Subcutaneous adipose tissue (tissue), 4 donors: ENCODE data around the gene RALB. TPM values are rescaled to one million over a fixed set of nuclear protein-coding genes. Genes with fewer than 3 reads are reported as not detected.

Source experiments
- total RNA-seq, 4 donors: library from RNA; depleted of rRNA; stranded (reverse); fragments of >200 nt; gene quantifications; one replicate each; pipeline ENCODE4 v1.1.0, GENCODE V29; 2016
- TF ChIP-seq, protein P1 (sequence below): fragments of 450-650 bp; IDR thresholded peaks from one replicate; pipeline ENCODE4 v1.5.1; 2016; ENCODE audit warnings: low read depth, mild to moderate bottlenecking, control low read depth, antibody characterized with exemption, moderate library complexity

Gene RALB
- total RNA-seq, 4 donors from 2014 or later: 54.2 to 84.0 (median 56.8) TPM

DNA sequence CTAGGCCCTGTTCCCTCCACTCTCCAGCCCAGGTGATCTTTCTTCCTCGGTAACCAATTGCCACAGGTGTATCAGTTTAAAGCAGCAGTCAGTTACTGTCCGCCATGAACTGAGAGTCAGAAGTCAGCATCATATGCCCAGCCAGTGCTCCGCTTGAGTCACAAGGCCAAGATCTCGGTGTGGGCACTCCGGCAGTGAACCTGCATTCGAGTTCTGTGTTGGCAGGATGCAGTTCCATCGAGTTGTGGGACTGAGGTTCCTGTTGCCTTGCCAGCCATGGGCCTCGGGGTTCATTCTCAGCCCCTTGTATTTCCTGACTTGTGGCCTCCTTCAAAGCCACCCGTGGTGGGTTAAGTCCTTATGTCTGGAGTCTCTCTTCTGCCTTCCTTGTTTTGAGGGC is 26.3 kb upstream of the RALB start:
- TF ChIP-seq, protein P1, sequence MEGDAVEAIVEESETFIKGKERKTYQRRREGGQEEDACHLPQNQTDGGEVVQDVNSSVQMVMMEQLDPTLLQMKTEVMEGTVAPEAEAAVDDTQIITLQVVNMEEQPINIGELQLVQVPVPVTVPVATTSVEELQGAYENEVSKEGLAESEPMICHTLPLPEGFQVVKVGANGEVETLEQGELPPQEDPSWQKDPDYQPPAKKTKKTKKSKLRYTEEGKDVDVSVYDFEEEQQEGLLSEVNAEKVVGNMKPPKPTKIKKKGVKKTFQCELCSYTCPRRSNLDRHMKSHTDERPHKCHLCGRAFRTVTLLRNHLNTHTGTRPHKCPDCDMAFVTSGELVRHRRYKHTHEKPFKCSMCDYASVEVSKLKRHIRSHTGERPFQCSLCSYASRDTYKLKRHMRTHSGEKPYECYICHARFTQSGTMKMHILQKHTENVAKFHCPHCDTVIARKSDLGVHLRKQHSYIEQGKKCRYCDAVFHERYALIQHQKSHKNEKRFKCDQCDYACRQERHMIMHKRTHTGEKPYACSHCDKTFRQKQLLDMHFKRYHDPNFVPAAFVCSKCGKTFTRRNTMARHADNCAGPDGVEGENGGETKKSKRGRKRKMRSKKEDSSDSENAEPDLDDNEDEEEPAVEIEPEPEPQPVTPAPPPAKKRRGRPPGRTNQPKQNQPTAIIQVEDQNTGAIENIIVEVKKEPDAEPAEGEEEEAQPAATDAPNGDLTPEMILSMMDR: no peak

DNA sequence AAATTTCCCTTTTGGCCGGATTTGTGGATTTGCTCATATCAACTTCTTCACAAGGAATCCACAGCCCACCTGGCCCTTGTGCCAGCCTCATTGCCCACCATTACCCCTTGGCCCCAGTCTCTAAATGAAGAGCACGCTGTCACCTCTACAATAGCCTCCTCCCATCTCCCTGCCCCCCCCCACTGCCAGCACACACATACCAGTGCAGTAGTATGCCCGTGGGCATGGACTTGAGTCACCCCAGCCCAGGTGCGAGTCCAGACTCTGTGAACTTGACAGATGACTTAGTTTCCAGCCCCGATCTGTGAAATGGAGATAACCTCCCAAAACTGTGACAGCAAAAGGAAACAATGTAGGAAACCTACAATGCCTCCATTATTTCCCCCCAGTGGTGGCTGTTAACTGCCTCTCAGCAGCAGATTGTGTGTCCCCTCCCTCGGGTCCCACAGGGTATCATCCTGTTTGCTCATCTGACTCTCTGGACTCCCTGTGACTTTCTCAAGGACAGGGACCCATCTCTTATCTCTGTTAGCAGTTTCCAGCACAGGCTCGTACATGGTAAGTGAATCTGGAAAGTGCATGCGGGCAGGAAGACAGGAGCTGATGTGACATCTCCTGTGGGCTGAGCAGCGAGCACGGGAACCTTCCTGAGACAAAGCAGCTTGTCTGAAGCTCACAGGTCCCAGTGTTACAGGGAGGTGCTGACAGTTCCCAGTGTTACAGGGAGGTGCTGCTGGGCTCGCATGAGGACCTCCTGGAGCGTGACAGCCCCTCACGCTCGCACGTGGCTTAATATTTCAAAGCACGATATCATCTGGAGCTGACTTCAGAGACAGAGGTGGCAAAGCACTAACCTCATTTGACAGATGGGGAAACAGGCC is 25.3 kb upstream of the RALB start:
- TF ChIP-seq, protein P1: no peak

DNA sequence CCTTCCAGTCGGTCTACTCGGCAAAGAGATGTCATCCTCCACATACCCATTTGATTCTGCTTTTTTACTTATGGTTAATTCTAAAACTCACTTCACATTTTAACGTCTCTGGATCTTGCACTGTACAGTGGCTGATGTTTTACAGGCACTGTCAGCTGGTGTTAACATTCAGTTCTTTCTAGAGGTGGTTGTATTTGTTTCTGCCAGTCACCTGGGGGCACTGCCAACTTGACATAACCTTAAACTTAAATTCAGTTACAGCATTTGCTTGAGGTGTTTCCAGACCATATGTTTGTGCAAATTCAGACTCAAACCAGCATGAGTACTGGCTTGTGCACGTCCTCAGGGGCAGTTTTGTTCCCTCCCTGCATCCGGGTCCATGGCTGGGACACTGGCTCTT is 24.1 kb upstream of the RALB start:
- TF ChIP-seq, protein P1: no peak

DNA sequence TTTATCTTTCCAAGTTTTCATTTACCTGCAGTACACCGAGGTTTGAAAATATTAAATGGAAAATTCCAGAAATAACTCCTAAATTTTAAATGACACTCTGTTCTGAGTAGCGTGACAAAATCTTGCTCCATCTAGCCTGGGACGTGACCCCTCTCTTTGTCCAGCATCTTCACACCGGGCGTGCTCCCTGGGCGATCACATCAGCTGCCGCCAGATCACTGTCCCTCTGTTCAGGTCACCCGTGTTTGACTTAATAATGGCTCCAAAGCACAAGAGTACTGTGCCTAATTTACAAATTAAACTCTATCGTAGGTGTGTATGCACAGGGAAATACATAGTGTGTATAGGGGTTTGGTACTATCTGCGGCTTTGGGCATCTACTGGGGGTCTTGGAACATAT is 23.3 kb upstream of the RALB start:
- TF ChIP-seq, protein P1: no peak

DNA sequence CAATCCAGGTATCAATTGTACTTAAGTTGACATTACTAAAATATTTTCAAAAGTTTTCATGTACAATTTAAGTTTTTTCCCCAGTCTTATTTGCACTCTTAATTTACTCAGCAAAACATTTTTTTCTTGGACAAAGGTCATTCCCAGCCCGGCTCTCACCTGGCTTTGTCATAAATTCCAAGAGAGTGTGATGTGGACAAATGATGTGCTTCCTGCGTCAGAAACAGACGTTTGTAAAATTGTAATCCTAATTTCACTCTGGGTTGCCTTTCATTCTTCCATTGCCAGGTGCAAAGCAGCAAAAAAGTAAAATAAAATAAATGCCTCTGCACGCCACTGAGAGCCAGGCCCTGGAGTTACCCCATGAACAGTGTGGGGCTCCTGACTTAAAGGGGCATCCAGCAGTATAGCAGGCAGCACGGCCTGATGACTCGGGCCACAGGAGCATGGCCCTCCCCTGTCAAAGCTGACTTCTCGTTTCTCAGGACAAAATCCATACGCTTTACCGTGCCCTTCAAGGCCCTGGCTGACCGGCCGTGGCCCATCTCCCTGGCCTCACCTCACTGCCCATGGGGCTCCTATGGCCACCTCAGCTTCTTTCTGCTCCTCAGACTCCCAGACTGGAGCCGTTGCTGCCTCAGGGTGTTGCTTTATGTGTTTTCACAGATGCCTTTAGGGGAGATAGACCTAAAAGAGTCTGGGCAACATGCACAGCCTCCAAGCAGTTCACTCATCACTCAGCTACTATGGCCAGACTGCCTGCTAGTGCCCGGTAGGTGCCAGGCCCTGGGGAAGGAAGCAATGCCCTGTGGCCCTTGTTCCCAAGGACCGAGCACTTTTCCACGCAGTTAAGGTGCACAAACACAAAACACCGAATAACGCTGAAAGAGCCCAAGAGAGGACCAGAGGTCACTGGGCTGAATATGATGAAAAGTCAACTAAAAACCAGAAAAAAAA is 21.9 kb upstream of the RALB start:
- TF ChIP-seq, protein P1: no peak

DNA sequence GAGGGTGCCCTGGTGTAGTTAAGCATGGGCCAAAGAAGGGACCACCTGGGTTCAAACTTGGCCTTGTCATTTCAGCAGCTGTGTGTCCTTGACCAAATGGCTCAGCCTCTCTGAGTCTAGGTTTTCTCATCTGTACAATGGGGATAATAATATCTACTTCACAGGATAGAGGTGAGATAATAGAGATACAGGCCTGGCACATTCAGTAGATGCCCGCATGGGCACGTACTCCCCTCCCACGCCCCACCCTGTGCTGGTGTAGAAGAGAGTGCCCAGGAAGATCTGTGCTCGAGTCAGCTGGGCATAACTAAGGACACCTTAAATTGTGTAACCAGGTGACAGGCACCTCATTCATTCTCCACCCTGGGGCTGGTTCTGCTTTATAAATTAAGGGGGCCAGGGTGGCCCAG is 21.1 kb upstream of the RALB start:
- TF ChIP-seq, protein P1: no peak
